Measurements from ENCODE around the gene MTFR1L.

- TF ChIP-seq CTCF (conservative IDR thresholded peaks at IDR 0.05 in 1 of 2, IDR thresholded peaks at IDR 0.05 in 1 of 2; ENCODE audit: extremely low read depth in 1 of 2, insufficient read depth in 1 of 2, low read depth in 1 of 2, low read length in 2 of 2), result no peak
- no peak for TF ChIP-seq EZH2 (IDR thresholded peaks at IDR 0.05; ENCODE audit: borderline replicate concordance, low read length)
These were observed 12.7 kb downstream of the MTFR1L start for GRCh38 chr1:25832336-25833037.

Data from mammary epithelial cell (primary cell).